Measurements from ENCODE around the gene S1PR1.

Gene S1PR1

GRCh38 chr1:101239095-101240040, 2.5 kb downstream of the S1PR1 start:
- H3K4me3 ChIP-seq (ENCODE audit: low read length), result no peak overlapping the region

DNA sequence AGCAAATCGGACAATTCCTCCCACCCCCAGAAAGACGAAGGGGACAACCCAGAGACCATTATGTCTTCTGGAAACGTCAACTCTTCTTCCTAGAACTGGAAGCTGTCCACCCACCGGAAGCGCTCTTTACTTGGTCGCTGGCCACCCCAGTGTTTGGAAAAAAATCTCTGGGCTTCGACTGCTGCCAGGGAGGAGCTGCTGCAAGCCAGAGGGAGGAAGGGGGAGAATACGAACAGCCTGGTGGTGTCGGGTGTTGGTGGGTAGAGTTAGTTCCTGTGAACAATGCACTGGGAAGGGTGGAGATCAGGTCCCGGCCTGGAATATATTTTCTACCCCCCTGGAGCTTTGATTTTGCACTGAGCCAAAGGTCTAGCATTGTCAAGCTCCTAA, 3.2 kb downstream of the S1PR1 start:
- peaks cover 27% of the 10 kb centered on the region for H3K36me3 ChIP-seq (ENCODE audit: insufficient read depth, low read length)
- H3K9me3 ChIP-seq (replicated peaks; ENCODE audit: low read length), result no peaks in the 10 kb centered on the region
- H3K9ac ChIP-seq (ENCODE audit: low read depth, low read length), result no peak overlapping the region
- H3K4me1 ChIP-seq (ENCODE audit: control insufficient read depth, insufficient read depth, low read length), result peaks cover 7% of the 10 kb centered on the region
- H3K4me3 ChIP-seq (ENCODE audit: low read length), result no peak overlapping the region
- no peaks in the 10 kb centered on the region for H3K27me3 ChIP-seq (ENCODE audit: control insufficient read depth, insufficient read depth, low read length)
- no peak overlapping the region for H3K4me2 ChIP-seq (ENCODE audit: low read length)

More at GRCh38 chr1:101239095-101240040, 2.5 kb downstream of the S1PR1 start:
- peaks cover 27% of the 10 kb centered on the region for H3K36me3 ChIP-seq (ENCODE audit: insufficient read depth, low read length)
- no peak overlapping the region for H3K9ac ChIP-seq (ENCODE audit: low read depth, low read length)
- no peaks in the 10 kb centered on the region for H3K27me3 ChIP-seq (ENCODE audit: control insufficient read depth, insufficient read depth, low read length)
- H3K4me2 ChIP-seq (ENCODE audit: low read length), result peak overlapping the region; percentile 90
- peaks cover 10% of the 10 kb centered on the region for H3K4me1 ChIP-seq (ENCODE audit: control insufficient read depth, insufficient read depth, low read length)
- H3K9me3 ChIP-seq (replicated peaks; ENCODE audit: low read length), result no peaks in the 10 kb centered on the region

GRCh38 chr1:101241485-101242225, 4.8 kb downstream of the S1PR1 start:
- H3K4me3 ChIP-seq (ENCODE audit: low read length), result no peak overlapping the region
- H3K4me2 ChIP-seq (ENCODE audit: low read length), result no peak overlapping the region
- H3K9ac ChIP-seq (ENCODE audit: low read depth, low read length), result no peak overlapping the region
- no peaks in the 10 kb centered on the region for H3K4me1 ChIP-seq (ENCODE audit: control insufficient read depth, insufficient read depth, low read length)
- H3K9me3 ChIP-seq (replicated peaks; ENCODE audit: low read length), result no peaks in the 10 kb centered on the region
- no peaks in the 10 kb centered on the region for H3K27me3 ChIP-seq (ENCODE audit: control insufficient read depth, insufficient read depth, low read length)
- peaks cover 27% of the 10 kb centered on the region for H3K36me3 ChIP-seq (ENCODE audit: insufficient read depth, low read length)

DNA sequence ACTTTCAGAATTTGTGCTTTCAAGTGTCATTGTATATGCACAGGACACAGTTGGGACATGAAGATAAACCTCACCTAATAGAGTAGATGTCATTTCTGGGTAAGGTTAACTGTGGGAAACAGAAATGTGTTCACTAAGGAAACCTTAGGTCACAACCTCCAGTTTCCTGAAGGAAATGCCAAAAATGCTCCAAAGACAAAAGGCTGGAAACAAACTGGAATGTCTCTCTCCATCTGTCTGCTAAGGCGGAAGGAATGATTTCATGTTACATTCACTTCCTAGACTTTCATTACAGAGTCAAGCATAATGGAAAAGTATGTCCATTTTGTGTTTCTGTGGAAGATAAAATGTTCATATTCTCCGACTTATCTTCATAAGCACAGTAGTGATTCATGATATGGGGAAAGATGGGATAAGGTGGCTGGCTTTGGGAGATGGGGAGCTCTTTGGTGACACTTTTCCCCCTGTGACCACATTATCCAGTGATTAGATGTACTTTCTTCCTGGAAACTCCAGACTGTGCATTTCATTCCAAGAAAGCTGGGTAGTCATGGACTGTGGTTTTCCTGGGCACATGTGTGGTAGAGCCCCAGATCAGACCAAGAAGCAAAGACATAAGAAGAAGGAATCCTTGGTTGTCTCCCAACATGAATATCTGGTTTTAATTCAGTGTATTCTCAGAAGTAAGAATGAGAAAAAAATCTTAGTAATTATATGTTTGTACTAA, 5.7 kb downstream of the S1PR1 start:
- no peaks in the 10 kb centered on the region for H3K27me3 ChIP-seq (ENCODE audit: control insufficient read depth, insufficient read depth, low read length)
- H3K9me3 ChIP-seq (replicated peaks; ENCODE audit: low read length), result no peaks in the 10 kb centered on the region
- H3K4me2 ChIP-seq (ENCODE audit: low read length), result no peak overlapping the region
- H3K4me1 ChIP-seq (ENCODE audit: control insufficient read depth, insufficient read depth, low read length), result no peaks in the 10 kb centered on the region
- no peak overlapping the region for H3K9ac ChIP-seq (ENCODE audit: low read depth, low read length)
- no peak overlapping the region for H3K4me3 ChIP-seq (ENCODE audit: low read length)
- peaks cover 27% of the 10 kb centered on the region for H3K36me3 ChIP-seq (ENCODE audit: insufficient read depth, low read length)

DNA sequence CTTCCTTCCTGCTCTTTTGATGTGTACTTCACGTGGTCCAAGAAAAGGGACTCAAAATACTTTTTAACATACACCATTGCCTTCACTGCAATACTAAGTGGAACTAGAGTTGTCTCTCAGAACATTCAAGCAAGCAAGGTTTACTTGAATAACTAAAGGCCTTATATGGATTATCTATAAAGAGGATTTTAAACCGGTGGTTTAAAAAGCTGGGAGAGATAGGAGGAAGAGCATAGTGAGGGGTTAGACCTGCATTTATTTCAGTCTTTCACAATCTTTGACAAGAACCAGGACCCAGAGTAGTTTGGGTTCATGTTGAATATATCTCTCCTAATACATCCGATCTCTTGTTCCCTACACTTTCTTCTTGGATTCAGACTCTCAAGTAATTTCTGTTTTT, 6.9 kb downstream of the S1PR1 start:
- H3K4me2 ChIP-seq (ENCODE audit: low read length), result no peak overlapping the region
- no peaks in the 10 kb centered on the region for H3K4me1 ChIP-seq (ENCODE audit: control insufficient read depth, insufficient read depth, low read length)
- H3K9me3 ChIP-seq (replicated peaks; ENCODE audit: low read length), result no peaks in the 10 kb centered on the region
- H3K9ac ChIP-seq (ENCODE audit: low read depth, low read length), result no peak overlapping the region
- no peaks in the 10 kb centered on the region for H3K27me3 ChIP-seq (ENCODE audit: control insufficient read depth, insufficient read depth, low read length)
- no peak overlapping the region for H3K4me3 ChIP-seq (ENCODE audit: low read length)
- H3K36me3 ChIP-seq (ENCODE audit: insufficient read depth, low read length), result peaks cover 27% of the 10 kb centered on the region

- Histone ChIP-seq H3K4me2 (ENCODE audit: low read length) (no peak overlapping the region), H3K36me3 (ENCODE audit: insufficient read depth, low read length) (peaks cover 18% of the 10 kb centered on the region), H3K9ac (ENCODE audit: low read depth, low read length) (no peak overlapping the region), H3K4me3 (ENCODE audit: low read length) (no peak overlapping the region), H3K27me3 (ENCODE audit: control insufficient read depth, insufficient read depth, low read length) (no peaks in the 10 kb centered on the region), H3K9me3 (replicated peaks; ENCODE audit: low read length) (no peaks in the 10 kb centered on the region), H3K4me1 (ENCODE audit: control insufficient read depth, insufficient read depth, low read length) (no peaks in the 10 kb centered on the region)
Observed at GRCh38 chr1:101244842-101245241, 8.0 kb downstream of the S1PR1 start.

DNA sequence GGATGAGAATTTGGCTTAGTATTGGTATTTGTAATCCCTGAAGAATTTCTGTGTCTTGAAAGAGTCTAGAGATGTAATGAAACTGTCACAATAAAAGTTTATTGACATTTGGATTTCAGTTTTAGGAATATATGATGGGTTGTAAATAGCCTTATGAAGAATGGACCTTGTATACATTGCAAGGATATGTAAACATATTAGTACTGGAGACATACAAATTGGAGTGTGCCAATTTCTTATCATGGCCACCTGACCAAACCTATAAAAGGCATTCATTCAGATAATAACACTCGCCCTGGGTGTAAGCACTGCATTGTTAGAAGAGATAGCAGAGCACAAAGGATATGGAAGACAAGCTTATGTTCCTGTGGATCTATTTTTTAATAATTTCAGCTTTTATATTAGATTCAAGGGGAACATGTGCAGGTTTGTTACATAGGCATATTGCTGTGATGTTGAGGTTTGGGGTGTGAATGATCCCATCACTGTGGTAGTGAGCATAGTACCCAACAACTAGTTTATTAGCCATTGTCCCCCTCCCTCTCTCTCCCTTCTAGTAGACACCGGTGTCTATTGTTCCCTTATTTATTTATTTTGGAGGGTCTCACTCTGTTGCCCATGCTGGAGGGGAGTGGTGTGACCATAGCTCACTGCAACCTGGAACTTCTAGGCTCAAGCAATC, 8.6 kb downstream of the S1PR1 start:
- Histone ChIP-seq H3K27me3 (ENCODE audit: control insufficient read depth, insufficient read depth, low read length) (no peaks in the 10 kb centered on the region), H3K4me3 (ENCODE audit: low read length) (no peak overlapping the region), H3K9me3 (replicated peaks; ENCODE audit: low read length) (no peaks in the 10 kb centered on the region), H3K4me2 (ENCODE audit: low read length) (no peak overlapping the region), H3K36me3 (ENCODE audit: insufficient read depth, low read length) (peaks cover 13% of the 10 kb centered on the region), H3K4me1 (ENCODE audit: control insufficient read depth, insufficient read depth, low read length) (no peaks in the 10 kb centered on the region), H3K9ac (ENCODE audit: low read depth, low read length) (no peak overlapping the region)

DNA sequence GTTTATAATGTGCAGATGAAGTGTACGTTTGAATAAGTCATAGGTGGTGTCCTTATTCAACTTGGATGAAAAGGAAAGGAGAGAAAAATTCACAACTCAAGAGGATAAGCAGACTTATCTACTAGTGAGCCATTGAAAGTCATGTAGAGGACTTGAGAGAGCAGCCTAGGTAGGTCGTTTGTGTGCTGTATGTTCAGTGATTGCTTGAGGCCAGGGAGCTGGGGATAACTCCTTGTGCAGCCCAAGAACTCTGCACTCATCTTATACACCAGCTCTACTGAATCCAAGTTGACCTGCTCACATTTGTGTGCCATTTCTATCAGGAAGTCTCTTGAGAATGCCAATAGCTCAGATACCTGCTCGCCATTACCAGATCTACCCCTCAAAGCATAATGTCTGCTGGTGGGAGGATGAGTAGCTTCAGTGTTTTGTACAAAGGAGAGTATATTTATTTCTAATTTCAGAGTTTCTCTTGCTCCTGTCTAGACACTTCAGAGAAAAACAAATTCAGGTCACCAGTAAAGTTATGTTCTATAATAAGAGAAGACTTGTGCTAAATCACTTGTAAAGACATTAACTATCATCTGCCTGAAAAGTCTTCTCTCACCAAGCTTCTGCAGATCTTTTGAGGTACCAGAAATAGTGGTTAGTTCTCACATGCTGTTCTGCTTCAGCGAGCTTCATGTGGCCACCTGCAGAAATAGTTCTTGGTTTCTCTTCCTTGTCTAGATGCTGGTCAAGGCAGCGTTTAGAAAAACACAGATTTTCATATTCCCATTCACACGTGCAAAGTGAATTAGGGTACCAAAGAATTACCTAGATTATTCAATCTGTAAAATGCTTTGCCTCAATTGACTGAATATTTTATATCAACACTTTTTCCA, 10.8 kb downstream of the S1PR1 start:
- Histone ChIP-seq H3K4me1 (ENCODE audit: control insufficient read depth, insufficient read depth, low read length) (no peaks in the 10 kb centered on the region), H3K36me3 (ENCODE audit: insufficient read depth, low read length) (peaks cover 6% of the 10 kb centered on the region), H3K9me3 (replicated peaks; ENCODE audit: low read length) (no peaks in the 10 kb centered on the region), H3K4me2 (ENCODE audit: low read length) (no peak overlapping the region), H3K4me3 (ENCODE audit: low read length) (no peak overlapping the region), H3K9ac (ENCODE audit: low read depth, low read length) (no peak overlapping the region), H3K27me3 (ENCODE audit: control insufficient read depth, insufficient read depth, low read length) (no peaks in the 10 kb centered on the region)

DNA sequence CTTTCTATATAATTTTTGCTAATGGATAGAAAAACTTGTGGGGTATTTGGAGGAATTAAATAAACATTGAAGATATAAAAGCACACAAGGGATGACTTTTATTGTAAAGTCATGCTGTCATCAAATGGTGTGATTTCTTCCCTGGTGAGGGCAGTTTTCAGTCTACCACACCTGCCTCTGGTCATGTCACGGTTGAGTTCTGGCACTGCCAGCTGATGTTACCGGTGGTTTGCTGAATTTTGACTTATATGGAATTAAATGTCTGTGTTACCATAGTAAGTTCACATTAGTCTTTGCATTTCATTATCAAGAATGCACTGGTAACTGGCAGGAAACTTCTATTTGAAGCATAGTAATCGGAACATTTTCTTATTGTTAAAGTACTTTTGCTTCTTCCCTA, 13.4 kb downstream of the S1PR1 start:
- H3K9ac ChIP-seq (ENCODE audit: low read depth, low read length), result no peak overlapping the region
- no peak overlapping the region for H3K4me3 ChIP-seq (ENCODE audit: low read length)
- H3K36me3 ChIP-seq (ENCODE audit: insufficient read depth, low read length), result no peaks in the 10 kb centered on the region
- H3K4me2 ChIP-seq (ENCODE audit: low read length), result no peak overlapping the region
- H3K4me1 ChIP-seq (ENCODE audit: control insufficient read depth, insufficient read depth, low read length), result no peaks in the 10 kb centered on the region
- no peaks in the 10 kb centered on the region for H3K27me3 ChIP-seq (ENCODE audit: control insufficient read depth, insufficient read depth, low read length)
- H3K9me3 ChIP-seq (replicated peaks; ENCODE audit: low read length), result no peaks in the 10 kb centered on the region

GRCh38 chr1:101250656-101251272, 13.9 kb downstream of the S1PR1 start:
- H3K36me3 ChIP-seq (ENCODE audit: insufficient read depth, low read length), result no peaks in the 10 kb centered on the region
- no peaks in the 10 kb centered on the region for H3K9me3 ChIP-seq (replicated peaks; ENCODE audit: low read length)
- H3K9ac ChIP-seq (ENCODE audit: low read depth, low read length), result no peak overlapping the region
- H3K27me3 ChIP-seq (ENCODE audit: control insufficient read depth, insufficient read depth, low read length), result no peaks in the 10 kb centered on the region
- no peaks in the 10 kb centered on the region for H3K4me1 ChIP-seq (ENCODE audit: control insufficient read depth, insufficient read depth, low read length)
- H3K4me2 ChIP-seq (ENCODE audit: low read length), result no peak overlapping the region
- H3K4me3 ChIP-seq (ENCODE audit: low read length), result no peak overlapping the region

Data from skeletal muscle satellite cell (primary cell).